ENCODE data around the gene CCM2L. TPM values are rescaled to one million over a fixed set of nuclear protein-coding genes. Genes with fewer than 3 reads are reported as not detected.
A peak's percentile ranks its signal among the peaks of the same experiment; 100 is the strongest.
"Not testable (repeated sequence)": the region's sequence is repeated elsewhere in the genome, so short reads cannot be mapped to it uniquely, and the experiment has no call there.

CCM2L gene
- polyA plus RNA-seq, 4 donors, result 7.0 to 8.5 (median 7.7) TPM

DNA sequence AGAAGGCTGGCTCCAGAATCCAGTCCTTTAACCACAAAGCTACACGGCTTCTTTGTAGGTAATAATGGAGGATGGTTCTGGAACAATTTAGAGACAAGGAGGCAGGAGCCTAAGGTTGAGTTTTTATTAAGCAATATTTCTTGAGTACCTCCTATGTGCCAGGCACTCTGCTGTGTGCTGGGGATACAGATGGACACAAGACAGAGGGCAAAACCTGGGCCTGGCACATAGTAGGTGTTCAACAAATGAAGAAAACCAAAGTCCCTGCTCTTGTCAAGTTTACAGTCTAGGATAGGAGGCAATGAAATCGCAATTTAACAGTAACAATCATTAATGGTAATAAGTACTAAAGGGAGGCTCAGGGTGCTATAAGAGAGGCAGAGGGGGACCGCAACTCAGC, 17.4 kb downstream of the CCM2L start:
- no peak for DNase-seq (ENCODE audit: low read depth in 4 of 4, low spot score in 3 of 4)

DNA sequence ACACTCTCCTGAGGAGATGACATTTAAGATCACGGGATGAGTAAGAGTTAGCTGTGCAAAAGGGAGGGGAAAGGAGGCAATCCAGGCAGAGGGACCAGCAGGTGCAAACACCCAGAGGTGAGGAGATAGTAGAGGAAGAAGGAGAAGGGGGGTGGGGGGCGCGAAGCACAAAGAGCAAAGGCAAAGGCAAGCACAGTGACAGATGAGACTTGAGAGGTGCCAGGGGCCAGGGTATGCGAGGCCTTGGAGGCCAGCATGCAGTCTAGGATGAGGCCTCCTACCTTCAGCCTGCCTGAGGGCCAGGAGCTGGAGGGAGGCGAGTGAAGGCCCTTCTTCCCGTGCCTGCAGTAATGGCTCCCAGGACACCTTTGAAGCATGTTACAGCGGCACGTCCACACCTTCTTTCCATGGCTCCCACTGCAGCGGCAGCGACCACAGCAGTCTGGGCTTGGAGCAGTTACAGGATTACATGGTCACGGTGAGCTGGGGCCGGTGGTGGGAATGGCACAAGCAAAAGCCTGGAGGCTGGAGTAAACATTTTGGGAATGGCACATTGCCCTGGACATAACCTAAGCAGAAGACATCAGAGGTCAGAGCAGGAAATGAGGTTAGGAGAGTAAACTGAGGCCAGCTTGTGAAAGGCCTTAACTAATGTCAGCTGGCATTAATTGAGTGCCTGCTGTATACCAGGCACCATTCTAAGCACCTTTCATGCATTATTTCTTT, 18.6 kb downstream of the CCM2L start:
- DNase-seq (ENCODE audit: low read depth in 4 of 4, low spot score in 3 of 4), result peak in 2 of 4 donors; percentile 29 to 42

DNA sequence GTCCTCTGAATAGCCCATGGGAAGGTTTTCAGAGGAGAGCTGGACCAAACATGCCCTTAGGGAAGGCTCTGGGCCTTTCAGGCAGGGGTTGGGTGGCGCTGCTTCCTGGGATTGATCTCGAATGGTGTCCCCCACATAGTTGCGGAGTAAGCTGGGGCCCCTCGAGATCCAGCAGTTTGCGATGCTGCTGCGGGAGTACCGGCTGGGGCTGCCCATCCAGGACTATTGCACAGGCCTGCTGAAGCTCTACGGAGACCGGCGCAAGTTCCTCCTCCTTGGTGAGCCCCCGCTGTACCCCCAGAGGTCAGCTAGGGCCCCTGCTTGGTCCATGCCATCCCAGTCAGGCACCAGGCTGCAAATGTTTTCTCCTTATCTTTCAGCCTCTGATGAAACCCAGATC, 19.3 kb downstream of the CCM2L start:
- no peak for DNase-seq (ENCODE audit: low read depth in 4 of 4, low spot score in 3 of 4)

DNA sequence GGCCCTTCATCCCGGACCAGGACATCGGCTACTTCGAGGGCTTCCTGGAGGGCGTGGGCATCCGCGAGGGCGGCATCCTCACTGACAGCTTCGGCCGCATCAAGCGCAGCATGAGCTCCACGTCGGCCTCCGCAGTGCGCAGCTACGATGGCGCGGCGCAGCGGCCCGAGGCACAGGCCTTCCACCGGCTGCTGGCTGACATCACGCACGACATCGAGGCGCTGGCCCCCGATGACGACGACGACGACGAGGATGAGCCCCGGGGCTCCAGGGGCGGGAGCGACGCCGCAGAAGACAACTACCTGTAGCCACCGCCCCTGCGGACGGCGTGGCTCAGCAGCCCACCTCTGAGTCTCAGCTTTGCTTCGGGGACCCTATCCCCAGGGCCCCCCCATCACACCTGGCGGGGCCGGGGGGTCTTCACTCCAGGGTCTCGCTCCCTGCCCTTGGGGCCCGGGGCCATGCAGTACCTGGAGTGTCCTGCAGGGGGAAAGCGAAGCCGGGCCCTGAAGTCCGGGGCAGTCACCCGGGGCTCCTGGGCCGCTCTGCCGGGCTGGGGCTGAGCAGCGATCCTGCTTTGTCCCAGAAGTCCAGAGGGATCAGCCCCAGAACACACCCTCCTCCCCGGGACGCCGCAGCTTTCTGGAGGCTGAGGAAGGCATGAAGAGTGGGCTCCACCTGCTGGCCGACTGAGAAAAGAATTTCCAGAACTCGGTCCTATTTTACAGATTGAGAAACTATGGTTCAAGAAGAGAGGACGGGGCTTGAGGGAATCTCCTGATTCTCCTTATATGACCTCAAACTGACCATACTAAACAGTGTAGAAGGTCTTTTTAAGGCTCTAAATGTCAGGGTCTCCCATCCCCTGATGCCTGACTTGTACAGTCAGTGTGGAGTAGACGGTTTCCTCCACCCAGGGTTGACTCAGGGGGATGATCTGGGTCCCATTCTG, 21.0 kb downstream of the CCM2L start:
- DNase-seq (ENCODE audit: low read depth in 4 of 4, low spot score in 3 of 4), result peak; percentile 54 to 77 (median 65)

DNA sequence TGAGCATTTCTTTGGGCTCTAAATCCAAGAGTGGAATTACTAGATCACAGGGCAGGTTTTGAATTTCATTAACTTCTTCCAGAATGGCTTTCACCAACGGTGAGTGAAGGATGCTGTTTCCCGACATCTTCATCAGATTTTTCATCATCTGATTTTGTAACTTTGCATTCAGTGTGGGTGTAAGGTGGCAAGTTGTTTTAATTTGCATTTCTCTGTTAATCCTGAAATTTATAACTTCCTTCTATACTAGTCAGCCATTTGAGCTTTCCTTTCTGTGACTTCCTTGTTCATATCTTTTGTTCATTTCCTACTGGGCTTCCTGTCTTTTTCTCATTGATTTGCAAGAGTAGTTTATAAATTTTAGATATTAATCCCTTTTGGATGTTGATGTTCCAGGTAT, 23.1 kb downstream of the CCM2L start:
- no peak for DNase-seq (ENCODE audit: low read depth in 4 of 4, low spot score in 3 of 4)

DNA sequence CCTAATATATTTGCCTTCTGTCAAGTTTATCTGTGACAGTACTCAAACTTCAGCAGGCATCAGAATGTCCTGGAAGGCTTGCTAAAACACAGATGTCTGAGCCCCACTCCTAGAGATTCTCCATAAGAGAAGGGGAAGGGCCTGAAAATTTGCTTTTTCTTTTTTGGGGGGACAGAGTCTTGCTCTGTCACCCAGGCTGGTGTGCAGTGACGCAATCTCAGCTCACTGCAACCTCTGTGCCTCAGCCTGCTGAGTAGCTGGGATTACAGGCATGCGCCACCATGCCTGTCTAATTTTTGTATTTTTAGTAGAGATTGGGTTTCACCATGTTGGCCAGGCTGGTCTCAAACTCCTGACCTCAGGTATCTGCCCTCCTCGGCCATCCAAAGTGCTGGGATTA, 23.5 kb downstream of the CCM2L start:
- DNase-seq (ENCODE audit: low read depth in 4 of 4, low spot score in 3 of 4), result not testable (repeated sequence)

DNA sequence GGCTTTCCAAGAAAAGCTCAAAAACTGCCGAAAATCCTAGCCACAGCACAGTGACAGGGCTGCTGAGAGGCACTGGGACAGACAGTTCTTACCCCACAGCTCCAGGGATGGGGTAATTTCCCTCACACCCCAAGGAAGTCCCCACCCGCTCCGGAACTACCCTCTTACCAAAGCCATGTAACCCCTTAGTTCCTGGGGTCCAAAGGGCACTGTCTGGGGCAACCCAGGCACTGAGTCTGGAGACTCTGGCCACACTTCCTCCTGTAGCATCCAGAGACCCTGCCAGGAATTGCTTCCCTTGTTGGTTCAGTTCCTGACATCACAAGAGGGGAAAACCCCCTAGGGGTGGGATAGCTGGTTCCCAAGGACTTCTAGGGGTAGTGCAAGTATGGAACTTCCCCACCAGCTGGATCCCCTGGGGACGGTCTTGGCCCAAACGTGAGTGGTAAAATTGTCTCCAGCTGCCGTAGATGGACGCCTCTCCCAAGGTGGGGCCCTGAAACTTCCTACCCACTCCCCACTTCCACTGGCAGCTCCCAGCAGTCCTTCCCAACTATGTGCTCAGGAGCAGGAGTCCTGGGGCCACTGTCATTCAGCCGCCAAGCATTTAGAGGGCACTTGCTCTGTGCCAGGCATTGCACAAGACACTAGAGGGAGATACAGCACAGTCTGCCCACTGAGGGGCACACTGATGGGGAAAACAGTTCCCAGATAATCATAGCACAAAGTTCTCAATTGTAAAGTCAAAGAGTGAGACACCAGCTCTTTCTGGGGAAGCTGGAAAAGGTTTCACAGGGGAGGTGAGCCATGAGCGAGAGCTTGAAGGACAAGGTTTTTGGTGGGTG, 24.6 kb downstream of the CCM2L start:
- DNase-seq (ENCODE audit: low read depth in 4 of 4, low spot score in 3 of 4), result no peak

DNA sequence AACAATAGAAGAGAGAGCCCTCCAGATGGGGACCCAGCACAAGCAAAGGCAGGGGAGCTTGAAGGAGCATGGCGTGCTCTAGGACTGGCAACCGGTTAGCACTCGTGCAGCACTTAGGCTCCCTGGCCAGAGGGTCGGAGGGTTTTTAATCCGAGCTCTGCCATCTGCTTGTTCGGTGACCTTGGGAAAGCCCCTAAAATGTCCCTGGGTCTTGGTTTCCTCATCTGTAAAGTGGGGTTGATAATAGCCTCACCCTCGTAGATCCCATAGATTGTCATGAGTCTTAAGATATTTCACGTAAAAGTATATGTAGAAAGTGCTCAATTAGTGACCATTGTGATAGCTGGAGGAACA, 25.2 kb downstream of the CCM2L start:
- DNase-seq (ENCODE audit: low read depth in 4 of 4, low spot score in 3 of 4), result no peak

DNA sequence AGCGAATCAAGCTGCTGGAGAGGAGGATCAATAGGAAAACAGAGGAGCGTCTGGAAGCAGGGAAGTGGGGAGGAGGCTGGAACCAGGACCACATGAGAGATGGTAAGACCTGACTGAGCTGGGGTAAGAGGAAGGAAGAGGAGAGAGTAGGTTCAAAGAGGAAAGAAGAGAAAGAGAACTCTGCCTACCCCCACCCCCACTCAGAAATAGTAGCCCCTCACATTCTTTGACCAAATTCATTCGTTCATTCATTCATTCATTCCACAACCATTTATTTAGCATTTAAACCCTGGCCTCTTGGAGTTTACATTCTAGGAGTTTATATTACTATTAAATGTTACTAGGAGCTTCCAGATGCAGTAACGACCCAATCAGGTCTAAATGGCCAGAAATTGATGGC, 26.0 kb downstream of the CCM2L start:
- DNase-seq (ENCODE audit: low read depth in 4 of 4, low spot score in 3 of 4), result no peak

DNA sequence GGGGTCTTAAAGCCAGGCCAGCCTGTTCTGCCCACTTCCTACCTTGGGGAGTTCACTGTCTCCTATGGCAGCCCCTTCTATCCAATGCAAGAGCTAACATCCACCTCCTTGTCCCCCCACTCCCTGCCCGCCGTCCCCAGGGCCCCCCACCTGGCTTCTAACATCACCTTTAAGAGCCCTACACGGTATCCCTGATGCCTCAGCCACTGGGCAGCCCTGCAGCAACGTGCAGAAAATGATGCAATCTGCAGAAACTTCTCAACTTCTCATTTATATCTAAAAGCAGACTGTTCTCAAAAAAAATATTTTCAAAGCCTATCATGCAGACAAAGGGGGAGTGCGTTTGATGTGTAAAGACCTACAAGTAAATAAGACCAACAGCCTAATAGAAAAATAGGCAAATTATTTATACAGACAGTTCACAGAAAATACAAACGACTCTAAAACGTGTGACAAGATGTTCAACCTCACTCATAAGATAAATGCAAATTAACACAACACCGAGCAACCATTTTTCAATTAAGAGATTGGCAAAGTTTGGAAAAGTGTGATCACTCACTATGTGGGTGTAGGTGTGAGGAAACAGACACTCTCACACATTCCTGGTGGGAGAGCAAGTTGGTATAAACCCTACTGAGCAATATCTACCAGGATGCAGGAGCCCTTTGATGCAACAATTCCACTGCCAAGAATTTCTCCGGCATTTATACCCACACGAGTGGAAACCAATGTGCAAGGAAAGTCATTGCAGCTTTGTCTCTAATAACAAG, 26.7 kb downstream of the CCM2L start:
- no peak for DNase-seq (ENCODE audit: low read depth in 4 of 4, low spot score in 3 of 4)

DNA sequence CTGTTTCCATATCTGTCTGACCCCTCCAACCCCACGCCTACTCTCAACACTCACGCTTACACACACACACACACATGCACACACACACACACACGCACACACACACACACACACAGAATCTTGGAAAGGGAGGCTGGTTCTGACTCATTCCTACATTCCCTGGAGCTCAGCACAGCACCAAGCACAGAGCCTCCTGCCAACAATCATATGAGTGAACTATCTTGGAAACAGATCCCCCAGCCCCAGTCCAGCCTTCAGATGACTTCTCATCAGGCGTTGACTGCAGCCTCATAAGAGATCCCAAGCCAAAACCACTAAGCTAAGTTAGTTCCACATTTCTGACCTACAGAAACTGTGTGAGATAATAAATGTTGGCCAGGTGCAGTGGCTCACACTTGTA, 27.7 kb downstream of the CCM2L start:
- DNase-seq (ENCODE audit: low read depth in 4 of 4, low spot score in 3 of 4), result no peak

DNA sequence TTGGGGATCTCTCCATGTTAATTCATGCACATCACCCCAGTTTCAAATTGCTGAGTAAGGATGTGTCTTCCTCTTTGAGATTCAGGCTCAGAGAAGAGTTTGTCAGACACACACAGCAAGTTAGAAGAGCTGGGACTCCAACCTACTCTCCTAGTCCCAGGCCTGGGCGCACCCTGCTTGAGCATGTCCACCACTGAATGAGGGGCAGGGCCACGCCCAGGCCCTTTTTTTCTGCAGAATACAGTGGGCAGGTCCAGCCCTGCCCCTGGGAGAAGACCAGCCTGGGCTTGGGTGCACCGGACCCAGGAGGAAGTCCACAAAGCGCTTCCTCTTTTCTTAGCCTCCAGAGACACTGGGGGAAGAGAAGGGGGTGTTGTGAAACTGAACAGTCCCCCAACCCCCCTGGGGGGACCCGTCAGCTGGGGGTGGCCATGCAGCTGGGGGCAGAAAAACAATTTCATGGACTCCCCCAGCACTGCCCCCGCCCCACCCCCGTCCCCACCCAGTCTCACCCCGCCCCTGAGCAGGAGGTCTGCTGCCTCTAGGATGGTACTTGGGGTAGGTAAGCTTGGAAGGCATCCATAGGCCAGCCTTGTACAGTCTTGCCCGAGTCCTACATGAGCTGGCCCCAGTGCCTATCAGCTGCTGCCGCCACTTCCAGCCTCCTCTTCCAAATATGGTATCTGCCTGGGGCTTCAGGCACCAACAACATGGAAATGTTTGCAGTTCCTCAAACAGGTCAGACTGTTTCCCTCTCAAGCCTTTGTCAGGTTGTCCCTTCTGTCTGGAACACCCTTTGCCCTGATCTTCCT, 30.1 kb downstream of the CCM2L start:
- no peak for DNase-seq (ENCODE audit: low read depth in 4 of 4, low spot score in 3 of 4)

DNA sequence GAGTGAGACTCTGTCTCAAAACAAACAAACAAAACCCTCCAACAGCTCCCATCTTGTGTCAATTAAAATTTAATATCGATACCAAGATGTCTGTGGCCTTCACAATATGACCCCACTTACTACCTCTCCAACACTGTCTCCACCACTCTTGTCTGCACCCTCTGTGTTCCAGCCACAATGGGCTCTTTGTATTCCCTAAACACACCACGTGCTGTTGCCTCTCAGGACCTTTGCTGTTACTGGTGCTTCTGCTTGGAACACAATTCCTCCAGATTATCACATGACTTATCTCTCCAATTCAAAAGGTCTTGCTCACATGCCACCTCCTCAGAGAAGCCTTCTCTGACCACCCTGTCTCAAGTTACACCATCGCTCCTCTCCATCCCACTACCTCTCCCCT, 35.8 kb downstream of the CCM2L start:
- DNase-seq (ENCODE audit: low read depth in 4 of 4, low spot score in 3 of 4), result no peak

DNA sequence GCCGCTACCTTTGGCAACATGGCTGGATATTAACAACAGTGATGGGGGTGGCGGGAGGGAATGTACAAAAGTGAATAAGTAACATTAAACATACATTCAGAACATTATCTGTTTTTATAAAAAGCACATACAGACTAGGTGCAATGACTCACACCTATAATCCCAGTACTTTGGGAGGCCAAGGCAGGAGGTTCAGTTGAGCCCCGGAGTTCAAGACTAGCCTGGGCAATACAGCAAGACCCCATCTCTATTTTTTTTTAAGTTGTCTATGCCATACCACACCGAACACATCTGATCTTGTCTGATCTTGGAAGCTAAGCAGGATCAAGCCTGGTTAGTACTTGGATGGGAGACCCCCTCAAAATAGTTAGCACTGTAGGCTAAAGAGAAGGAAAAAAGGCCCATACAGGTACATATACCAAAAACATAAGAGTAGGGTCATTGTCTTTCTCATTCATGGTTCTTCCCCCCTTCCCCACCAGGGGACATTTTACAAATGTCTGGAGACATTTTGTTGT, 40.1 kb downstream of the CCM2L start:
- DNase-seq (ENCODE audit: low read depth in 4 of 4, low spot score in 3 of 4), result no peak

DNA sequence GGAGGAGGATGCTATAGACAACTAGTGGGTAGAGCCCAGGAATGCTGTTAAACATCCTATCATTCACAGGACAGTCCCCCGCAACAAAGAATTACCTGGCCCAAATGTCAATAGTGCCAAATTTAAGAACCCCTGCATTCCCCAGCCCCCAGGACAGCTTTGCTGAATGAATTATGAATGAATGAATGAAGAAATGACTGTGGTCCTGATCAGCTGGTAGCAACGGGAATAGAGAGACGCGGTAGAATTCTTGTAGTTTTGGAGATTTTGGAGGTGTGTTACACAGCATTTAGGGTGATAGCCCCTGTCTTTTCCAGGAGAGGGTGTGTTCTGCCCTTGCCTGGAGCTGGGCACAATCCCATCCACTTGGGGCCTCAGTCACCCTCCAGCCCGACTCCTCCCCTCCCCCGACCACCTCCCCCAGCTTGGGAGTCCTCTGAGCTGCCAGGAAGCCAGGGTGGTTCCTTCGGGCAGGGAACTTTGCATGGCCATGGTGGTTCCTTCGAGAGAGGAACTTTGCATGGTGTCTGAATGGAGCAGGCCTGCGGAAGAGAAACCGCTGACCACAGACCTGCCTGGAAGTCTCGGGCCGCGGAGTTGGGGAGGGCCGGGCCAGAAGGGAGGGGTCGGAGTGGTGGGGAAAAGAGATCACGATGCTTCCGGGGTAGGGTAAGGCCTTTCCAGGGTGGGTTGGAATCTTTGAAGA, 40.8 kb downstream of the CCM2L start:
- no peak for DNase-seq (ENCODE audit: low read depth in 4 of 4, low spot score in 3 of 4)

DNA sequence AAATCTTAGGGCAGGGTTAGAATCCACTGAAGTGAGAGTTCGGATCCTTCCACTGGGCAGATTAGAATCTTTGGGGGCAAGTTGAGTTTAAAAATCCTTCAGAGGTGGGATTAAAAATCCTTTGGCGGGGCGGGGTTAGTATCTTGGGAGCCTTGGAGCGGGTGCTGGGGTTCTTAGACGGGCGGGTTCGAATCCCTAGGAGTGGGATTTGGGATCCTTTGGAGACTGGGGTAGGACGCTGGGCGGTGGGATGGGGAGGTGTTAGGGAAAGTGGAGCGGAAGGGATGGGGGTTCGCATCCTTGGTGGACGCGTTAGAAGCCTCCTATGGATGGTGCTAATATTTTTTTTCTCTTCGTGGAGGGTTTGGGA, 41.5 kb downstream of the CCM2L start:
- no peak for DNase-seq (ENCODE audit: low read depth in 4 of 4, low spot score in 3 of 4)

DNA sequence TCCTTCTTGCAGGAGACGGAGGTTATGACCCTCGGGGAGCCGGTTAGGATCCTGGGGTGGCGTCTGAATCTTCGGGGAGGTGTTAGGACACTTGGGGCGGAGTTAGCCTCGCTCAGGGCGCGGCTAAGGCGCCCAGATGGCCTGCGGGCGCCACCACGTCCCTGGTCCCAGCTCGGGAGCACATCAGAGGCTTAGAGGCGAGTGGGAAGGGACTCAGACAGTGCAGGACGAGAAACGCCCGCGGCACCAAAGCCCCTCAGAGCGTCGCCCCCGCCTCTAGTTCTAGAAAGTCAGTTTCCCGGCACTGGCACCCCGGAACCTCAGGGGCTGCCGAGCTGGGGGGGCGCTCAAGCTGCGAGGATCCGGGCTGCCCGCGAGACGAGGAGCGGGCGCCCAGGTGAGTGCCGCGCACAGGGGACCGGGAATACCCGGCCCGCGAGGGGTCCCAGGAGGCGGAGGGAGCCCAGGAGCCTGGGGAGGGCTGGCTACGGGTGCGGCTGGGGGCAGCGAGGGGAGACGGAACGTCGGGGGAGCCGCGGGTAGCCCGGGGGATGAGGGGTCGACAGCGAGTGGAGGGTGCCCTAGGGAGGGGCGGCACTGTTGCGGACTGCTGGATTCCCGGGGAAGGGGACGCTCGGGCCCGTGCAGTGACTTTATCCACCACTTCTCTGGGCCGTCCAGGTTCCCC, 42.0 kb downstream of the CCM2L start, which contains the start of gene HCK:
Gene HCK, plus strand, starts transcription at position 153 of the 688 bp plus-strand sequence.
- no peak for DNase-seq (ENCODE audit: low read depth in 4 of 4, low spot score in 3 of 4)

DNA sequence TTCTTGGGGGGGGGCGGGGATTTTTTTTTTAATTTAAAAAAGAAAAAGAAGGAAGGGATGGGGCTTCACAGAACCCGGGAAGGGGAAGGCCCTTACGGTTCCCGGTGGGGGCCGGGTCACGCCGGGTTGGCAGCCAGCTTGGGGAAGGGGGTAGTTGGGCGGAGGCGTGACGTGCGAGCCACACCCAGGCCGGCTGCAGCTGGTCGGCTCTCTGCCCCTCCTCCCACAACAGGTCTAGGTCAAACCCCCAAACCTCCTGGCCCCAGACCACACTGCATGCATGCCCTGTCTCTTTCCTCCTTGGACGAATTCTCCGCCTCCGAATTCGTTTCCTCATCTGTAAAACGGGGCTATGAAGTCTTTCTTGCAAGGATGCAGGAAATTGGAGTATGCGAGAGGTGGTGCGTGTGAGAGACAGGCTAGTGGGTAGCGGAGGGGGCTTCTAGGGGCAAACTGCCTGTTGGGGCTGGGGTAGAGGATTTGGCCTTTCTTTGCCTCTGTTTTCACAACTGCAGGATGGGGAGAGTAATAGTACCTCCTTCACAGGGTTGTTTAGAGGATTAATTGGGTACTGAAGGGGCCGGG, 42.6 kb downstream of the CCM2L start:
- no peak for DNase-seq (ENCODE audit: low read depth in 4 of 4, low spot score in 3 of 4)
